Measurements from ENCODE around the gene PREX1. TPM values are rescaled to one million over a fixed set of nuclear protein-coding genes. Genes with fewer than 3 reads are reported as not detected.

PREX1 gene
- total RNA-seq, 1 experiment from 2014 or later: 20.0 TPM

GRCh38 chr20:48819821-48820648 lies 7.8 kb downstream of the PREX1 start:
- ChIA-PET POLR2A (interaction anchor here (0.6 kb wide), 1 partner anchor 42 kb away, joined by 9 read pairs; no protein-coding TSS in a partner anchor), CTCF (no interaction called here)
- Histone ChIP-seq H3K4me1 (ENCODE audit: control insufficient read depth, insufficient read depth, low read length) (peaks cover 22% of the 10 kb centered on the region), H3K27ac (ENCODE audit: low read length) (peak overlapping the region; percentile 23; the same call in 1 of the 2 replicates), H3K9me3 (ENCODE audit: control insufficient read depth, insufficient read depth, low read depth, low read length) (no peaks in the 10 kb centered on the region), H3K4me3 (ENCODE audit: low read depth in 2 of 2, low read length in 2 of 2) (no peak overlapping the region), H3K27me3 (ENCODE audit: control insufficient read depth, insufficient read depth, low read length) (no peaks in the 10 kb centered on the region), H3K36me3 (ENCODE audit: control insufficient read depth, insufficient read depth, low read length) (no peaks in the 10 kb centered on the region)
- no TSS peak for BruUV-seq (replicated peaks)
- DNase-seq (ENCODE audit: low read depth, low spot score) (no peak), ATAC-seq (no peak)
- TF ChIP-seq REST (IDR thresholded peaks at IDR 0.05; ENCODE audit: insufficient read depth in 1 of 2, low read depth in 2 of 2, low read length in 1 of 2): no peak
- TF ChIP-seq POLR2AphosphoS5 (IDR thresholded peaks at IDR 0.05; ENCODE audit: low read depth, low read length): no peak
- no peak for TF ChIP-seq SIN3A (IDR thresholded peaks at IDR 0.05; ENCODE audit: borderline replicate concordance, insufficient read depth, low read depth, low read length)
- no peak for TF ChIP-seq TCF7L2 (IDR thresholded peaks at IDR 0.05; ENCODE audit: low read depth, low read length)
- no peak for TF ChIP-seq CTCF (IDR thresholded peaks at IDR 0.05)
- intact Hi-C loops (cut with micrococcal nuclease; ENCODE audit: unreplicated experiment) (loop anchor here (10.0 kb wide), 1 partner anchor 85 kb away; no protein-coding TSS in a partner anchor), in situ Hi-C loops (cut with HindIII; ENCODE audit: low pct_unique_long_range_greater_than_20kb, low sequenced_read_pairs) (no loop called here)

- intact Hi-C loops (cut with micrococcal nuclease; ENCODE audit: unreplicated experiment): no loop called here
- ChIA-PET CTCF (no interaction called here), POLR2A (no interaction called here)
- no peak overlapping the region for H3K4me3 ChIP-seq (ENCODE audit: low read depth in 2 of 2, low read length in 2 of 2)
- no peak for DNase-seq (ENCODE audit: low read depth, low spot score)
- no peak overlapping the region for H3K27ac ChIP-seq (ENCODE audit: low read length)
- ATAC-seq: no peak
- no TSS peak for BruUV-seq (replicated peaks)
- no peaks in the 10 kb centered on the region for H3K9me3 ChIP-seq (ENCODE audit: control insufficient read depth, insufficient read depth, low read depth, low read length)
- H3K4me1 ChIP-seq (ENCODE audit: control insufficient read depth, insufficient read depth, low read length): peaks cover 12% of the 10 kb centered on the region
- in situ Hi-C loops (cut with HindIII; ENCODE audit: low pct_unique_long_range_greater_than_20kb, low sequenced_read_pairs): no loop called here
- TF ChIP-seq POLR2AphosphoS5 (IDR thresholded peaks at IDR 0.05; ENCODE audit: low read depth, low read length) (no peak), REST (IDR thresholded peaks at IDR 0.05; ENCODE audit: insufficient read depth in 1 of 2, low read depth in 2 of 2, low read length in 1 of 2) (no peak), SIN3A (IDR thresholded peaks at IDR 0.05; ENCODE audit: borderline replicate concordance, insufficient read depth, low read depth, low read length) (no peak), TCF7L2 (IDR thresholded peaks at IDR 0.05; ENCODE audit: low read depth, low read length) (no peak), CTCF (IDR thresholded peaks at IDR 0.05) (no peak)
- no peaks in the 10 kb centered on the region for H3K36me3 ChIP-seq (ENCODE audit: control insufficient read depth, insufficient read depth, low read length)
- H3K27me3 ChIP-seq (ENCODE audit: control insufficient read depth, insufficient read depth, low read length): no peaks in the 10 kb centered on the region
These were observed 8.7 kb downstream of the PREX1 start for GRCh38 chr20:48819089-48819488.

Measured in Panc1 (cell line).